ENCODE measurements around the gene GBF1. TPM values are rescaled to one million over a fixed set of nuclear protein-coding genes. Genes with fewer than 3 reads are reported as not detected.

Gene GBF1
- total RNA-seq, 2 experiments from 2014 or later = 28.8 to 30.9 TPM

GRCh38 chr10:102219370-102219769 is 26.0 kb upstream of the GBF1 start:
- ChIA-PET CTCF (interaction anchor here (1.1 to 4.1 kb wide), 3 partner anchors 11 to 133 kb away, joined by 3 to 15 read pairs (median 3); no protein-coding TSS in a partner anchor), POLR2A (no interaction called here)
- no peak overlapping the region for H3K4me3 ChIP-seq (ENCODE audit: low read length)
- ATAC-seq (ENCODE audit: poor library complexity) (no peak), DNase-seq (no peak)
- no peaks in the 10 kb centered on the region for H3K27me3 ChIP-seq (ENCODE audit: control insufficient read depth in 1 of 2, insufficient read depth in 2 of 2, low read length in 2 of 2)
- Mint-ChIP-seq H3K36me3 (ENCODE audit: low read depth) (no peaks in the 10 kb centered on the region), H3K27me3 (peaks cover 23% of the 10 kb centered on the region), H3K4me3 (no peak overlapping the region), H3K27ac (no peak overlapping the region), H3K4me1 (ENCODE audit: low read depth) (no peaks in the 10 kb centered on the region), H3K9me3 (no peaks in the 10 kb centered on the region)
- H3K4me1 ChIP-seq (ENCODE audit: insufficient read depth, low read length) = no peaks in the 10 kb centered on the region
- intact Hi-C loops (cut with DNase I, micrococcal nuclease) = no loop called here
- TF ChIP-seq CTCF (IDR thresholded peaks at IDR 0.05) = no peak
- no peaks in the 10 kb centered on the region for H3K9me3 ChIP-seq (ENCODE audit: control insufficient read depth in 1 of 2, insufficient read depth in 1 of 2, low read length in 2 of 2)
- H3K36me3 ChIP-seq (ENCODE audit: insufficient read depth, low read length) = no peaks in the 10 kb centered on the region
- H3K27ac ChIP-seq (ENCODE audit: low read depth in 1 of 2, low read length in 2 of 2) = no peak overlapping the region

GRCh38 chr10:102220612-102221011 is 24.7 kb upstream of the GBF1 start:
- POLR2A ChIA-PET = no interaction called here
- H3K9me3 Mint-ChIP-seq = no peaks in the 10 kb centered on the region

GRCh38 chr10:102222797-102223196 is 22.5 kb upstream of the GBF1 start:
- no peak overlapping the region for H3K27ac Mint-ChIP-seq
- peaks cover 44% of the 10 kb centered on the region for H3K27me3 Mint-ChIP-seq
- Histone ChIP-seq H3K27me3 (ENCODE audit: control insufficient read depth in 1 of 2, insufficient read depth in 2 of 2, low read length in 2 of 2) (peaks cover 0 to 8% of the 10 kb centered on the region in 2 experiments), H3K4me3 (ENCODE audit: low read length) (no peak overlapping the region), H3K9me3 (ENCODE audit: control insufficient read depth in 1 of 2, insufficient read depth in 1 of 2, low read length in 2 of 2) (no peaks in the 10 kb centered on the region), H3K4me1 (ENCODE audit: insufficient read depth, low read length) (peaks cover 17% of the 10 kb centered on the region), H3K27ac (ENCODE audit: low read depth in 1 of 2, low read length in 2 of 2) (no peak overlapping the region), H3K36me3 (ENCODE audit: insufficient read depth, low read length) (no peaks in the 10 kb centered on the region)
- TF ChIP-seq CTCF (IDR thresholded peaks at IDR 0.05) = no peak
- no peaks in the 10 kb centered on the region for H3K9me3 Mint-ChIP-seq
- H3K4me1 Mint-ChIP-seq (ENCODE audit: low read depth) = peaks cover 11% of the 10 kb centered on the region
- ChIA-PET CTCF (no interaction called here), POLR2A (no interaction called here)
- DNase-seq (no peak), ATAC-seq (ENCODE audit: poor library complexity) (no peak)
- intact Hi-C loops (cut with DNase I, micrococcal nuclease) = no loop called here
- H3K4me3 Mint-ChIP-seq = no peak overlapping the region
- H3K36me3 Mint-ChIP-seq (ENCODE audit: low read depth) = no peaks in the 10 kb centered on the region

More at GRCh38 chr10:102220612-102221011, 24.7 kb upstream of the GBF1 start:
- Mint-ChIP-seq H3K4me1 (ENCODE audit: low read depth) (peaks cover under 1% of the 10 kb centered on the region), H3K27me3 (peaks cover 23% of the 10 kb centered on the region), H3K4me3 (no peak overlapping the region), H3K36me3 (ENCODE audit: low read depth) (no peaks in the 10 kb centered on the region), H3K27ac (no peak overlapping the region)
- H3K27ac ChIP-seq (ENCODE audit: low read depth in 1 of 2, low read length in 2 of 2) = no peak overlapping the region
- H3K27me3 ChIP-seq (ENCODE audit: control insufficient read depth in 1 of 2, insufficient read depth in 2 of 2, low read length in 2 of 2) = no peaks in the 10 kb centered on the region
- peaks cover 2% of the 10 kb centered on the region for H3K4me1 ChIP-seq (ENCODE audit: insufficient read depth, low read length)
- TF ChIP-seq CTCF (IDR thresholded peaks at IDR 0.05) = no peak
- no peaks in the 10 kb centered on the region for H3K36me3 ChIP-seq (ENCODE audit: insufficient read depth, low read length)
- intact Hi-C loops (cut with DNase I, micrococcal nuclease) = no loop called here
- H3K4me3 ChIP-seq (ENCODE audit: low read length) = no peak overlapping the region
- DNase-seq = no peak
- ATAC-seq (ENCODE audit: poor library complexity) = no peak
- H3K9me3 ChIP-seq (ENCODE audit: control insufficient read depth in 1 of 2, insufficient read depth in 1 of 2, low read length in 2 of 2) = no peaks in the 10 kb centered on the region
- CTCF ChIA-PET = interaction anchor here (1.2 to 4.1 kb wide), 4 partner anchors 9 to 132 kb away, joined by 3 to 15 read pairs (median 4); no protein-coding TSS in a partner anchor
